D341Med (cell line): ENCODE measurements around the gene DFFB.

Source experiments
- DNase-seq: peaks from one replicate; pipeline ENCODE4 v3.0.0; 2012; ENCODE audit warnings: low spot score

The DFFB gene

DNA sequence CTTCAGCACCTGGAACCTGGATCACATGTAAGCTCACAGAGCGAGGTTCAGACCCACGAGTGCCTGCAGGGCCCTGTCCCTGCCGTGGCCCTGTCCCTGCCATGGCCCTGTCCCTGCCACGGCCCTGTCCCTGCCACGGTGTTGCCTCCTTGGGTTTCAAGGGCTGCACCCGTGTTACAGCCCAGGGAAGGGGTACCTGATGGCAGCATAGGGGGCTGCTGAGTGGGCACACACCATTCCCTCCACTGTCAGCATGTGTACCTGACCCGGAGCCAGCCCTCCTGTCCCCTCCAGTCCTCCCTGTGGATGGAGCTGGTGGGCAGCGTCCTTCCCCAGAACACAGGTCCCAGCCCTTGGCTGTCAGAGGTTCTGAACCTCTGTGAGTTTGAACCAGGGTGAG, 15.3 kb downstream of the DFFB start:
- no peak for DNase-seq

- no peak for DNase-seq
These were observed 17.5 kb downstream of the DFFB start for GRCh38 chr1:3874736-3875135.

- no peak for DNase-seq
These were observed 19.4 kb downstream of the DFFB start for GRCh38 chr1:3876716-3877115.

- no peak for DNase-seq
These were observed 21.8 kb downstream of the DFFB start for GRCh38 chr1:3879099-3879498.

- no peak for DNase-seq
These were observed 22.6 kb downstream of the DFFB start for GRCh38 chr1:3879787-3880428.

DNA sequence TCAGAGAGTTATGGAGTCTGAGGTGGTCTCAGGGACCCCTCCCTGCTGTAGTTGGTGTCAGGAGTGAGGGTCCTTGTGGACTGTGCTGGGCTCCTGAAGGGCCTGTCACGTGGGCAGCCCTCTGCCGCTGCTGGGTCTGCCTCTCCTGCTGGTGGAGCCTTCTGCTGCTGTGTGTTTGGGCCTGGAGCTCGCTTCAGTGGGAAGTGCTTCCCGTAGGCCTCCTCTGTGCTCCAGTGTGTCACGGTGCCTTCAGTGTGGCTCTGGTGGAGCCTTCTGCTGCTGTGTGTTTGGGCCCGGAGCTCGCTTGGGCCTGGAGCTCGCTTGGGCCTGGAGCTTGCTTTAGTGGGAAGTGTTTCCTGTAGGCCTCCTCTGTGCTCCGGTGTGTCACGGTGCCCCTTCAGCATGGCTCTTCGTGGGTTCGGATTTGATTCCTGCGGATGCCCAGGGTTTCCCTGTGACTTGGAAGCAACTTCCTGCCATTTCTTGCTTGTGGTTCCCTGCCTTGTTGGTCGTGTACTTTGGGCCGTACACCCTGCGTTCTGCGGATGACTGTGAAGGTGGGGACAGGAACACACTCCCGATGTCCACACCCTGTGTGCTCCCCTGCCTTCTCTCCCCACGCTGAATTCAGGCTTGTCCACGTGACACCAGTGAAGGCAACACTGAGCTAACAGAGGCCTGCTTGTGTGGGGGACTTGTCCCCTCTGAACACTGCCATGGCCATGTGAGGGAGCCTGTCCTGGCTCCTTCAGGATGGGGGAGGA, 23.3 kb downstream of the DFFB start:
- no peak for DNase-seq

DNA sequence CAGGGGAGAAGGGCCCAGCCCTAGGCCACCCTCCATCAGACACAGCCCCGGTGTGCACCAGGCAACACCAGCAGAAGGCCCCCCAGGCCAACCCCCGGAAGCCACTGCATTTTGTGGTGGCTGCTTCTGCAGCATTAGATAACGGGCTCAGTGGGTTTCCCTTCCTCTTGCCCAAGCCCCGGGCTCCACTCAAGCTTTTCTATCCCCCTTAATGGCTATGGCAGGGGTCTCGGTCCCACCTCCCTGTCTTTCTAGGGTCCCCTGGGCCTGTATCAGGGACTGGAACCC, 23.9 kb downstream of the DFFB start:
- DNase-seq, result no peak

GRCh38 chr1:3883194-3883925, 26.1 kb downstream of the DFFB start:
- no peak for DNase-seq

- DNase-seq, result no peak
These were observed 27.7 kb downstream of the DFFB start for GRCh38 chr1:3884966-3885365.

DNA sequence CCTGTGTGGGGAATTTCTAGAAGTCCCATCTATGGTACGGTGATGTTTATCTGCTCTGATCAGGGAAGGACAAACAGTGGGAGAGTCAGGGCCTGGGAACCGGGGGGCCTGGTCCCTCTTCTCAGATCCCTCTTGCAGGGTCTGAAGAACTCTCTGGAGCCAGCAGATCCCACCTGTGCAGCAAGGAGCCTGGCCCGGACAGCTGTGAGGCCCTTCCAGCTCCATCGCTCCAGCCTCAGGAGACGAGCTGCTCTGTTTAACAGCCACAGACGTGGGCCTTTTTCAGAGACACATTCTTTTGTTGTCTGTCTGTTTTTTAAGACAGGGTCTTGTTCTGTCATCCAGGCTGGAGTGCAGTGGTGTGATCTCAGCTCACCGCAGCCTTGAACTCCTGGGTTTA, 28.3 kb downstream of the DFFB start:
- no peak for DNase-seq

DNA sequence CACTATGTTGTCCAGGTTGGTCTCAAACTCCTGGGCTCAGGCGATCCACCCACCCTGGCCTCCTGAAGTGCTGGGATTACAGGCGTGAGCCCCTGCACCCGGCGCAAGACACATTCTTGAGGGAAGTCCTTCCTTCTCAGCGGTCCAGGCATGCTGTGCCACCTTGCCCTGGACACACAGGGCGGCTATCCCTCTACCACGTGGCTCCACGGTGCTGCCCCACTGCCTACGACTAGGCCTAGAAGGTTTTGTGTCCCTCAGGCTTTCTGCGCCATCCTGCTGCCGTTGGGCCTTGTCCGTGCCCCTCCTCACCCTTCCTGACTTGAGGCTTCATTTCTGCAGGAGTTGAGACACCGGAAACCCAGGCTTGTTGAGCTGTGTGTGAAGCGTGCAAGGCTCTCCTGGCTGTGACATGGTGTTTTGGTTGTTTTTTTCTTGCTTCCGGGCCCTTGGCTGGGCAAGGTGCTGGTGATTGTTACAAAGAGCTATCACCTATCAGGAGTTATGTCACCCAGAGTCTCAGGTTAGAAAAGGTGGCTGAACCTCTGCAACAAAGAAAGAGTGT, 28.9 kb downstream of the DFFB start:
- no peak for DNase-seq

GRCh38 chr1:3886691-3887090, 29.4 kb downstream of the DFFB start:
- DNase-seq, result no peak

GRCh38 chr1:3888301-3888700, 31.0 kb downstream of the DFFB start:
- DNase-seq, result no peak

GRCh38 chr1:3889936-3890335, 32.7 kb downstream of the DFFB start:
- no peak for DNase-seq

- DNase-seq, result no peak
These were observed 33.4 kb downstream of the DFFB start for GRCh38 chr1:3890389-3891328.

GRCh38 chr1:3891329-3891865, 34.1 kb downstream of the DFFB start:
- no peak for DNase-seq

GRCh38 chr1:3892748-3893147, 35.5 kb downstream of the DFFB start:
- no peak for DNase-seq

DNA sequence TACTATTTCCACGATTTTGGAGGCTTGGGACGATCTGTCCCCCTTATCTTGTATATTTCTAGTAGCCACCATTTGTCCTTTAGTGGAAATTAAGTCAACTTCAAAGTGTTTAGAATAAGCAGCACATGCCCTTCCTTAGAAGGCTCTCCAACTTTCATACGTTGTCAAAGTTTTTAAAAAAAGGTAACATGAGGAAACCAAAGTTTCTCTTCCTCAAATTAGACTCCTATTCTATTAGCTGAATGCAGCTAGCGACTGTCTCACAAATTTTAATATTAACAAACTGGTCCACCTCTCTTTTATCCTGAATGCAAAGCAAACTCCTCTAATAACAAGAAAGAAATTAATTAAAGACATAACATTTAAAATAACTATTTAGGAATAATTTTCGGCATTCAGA, 35.9 kb downstream of the DFFB start:
- DNase-seq, result no peak

DNA sequence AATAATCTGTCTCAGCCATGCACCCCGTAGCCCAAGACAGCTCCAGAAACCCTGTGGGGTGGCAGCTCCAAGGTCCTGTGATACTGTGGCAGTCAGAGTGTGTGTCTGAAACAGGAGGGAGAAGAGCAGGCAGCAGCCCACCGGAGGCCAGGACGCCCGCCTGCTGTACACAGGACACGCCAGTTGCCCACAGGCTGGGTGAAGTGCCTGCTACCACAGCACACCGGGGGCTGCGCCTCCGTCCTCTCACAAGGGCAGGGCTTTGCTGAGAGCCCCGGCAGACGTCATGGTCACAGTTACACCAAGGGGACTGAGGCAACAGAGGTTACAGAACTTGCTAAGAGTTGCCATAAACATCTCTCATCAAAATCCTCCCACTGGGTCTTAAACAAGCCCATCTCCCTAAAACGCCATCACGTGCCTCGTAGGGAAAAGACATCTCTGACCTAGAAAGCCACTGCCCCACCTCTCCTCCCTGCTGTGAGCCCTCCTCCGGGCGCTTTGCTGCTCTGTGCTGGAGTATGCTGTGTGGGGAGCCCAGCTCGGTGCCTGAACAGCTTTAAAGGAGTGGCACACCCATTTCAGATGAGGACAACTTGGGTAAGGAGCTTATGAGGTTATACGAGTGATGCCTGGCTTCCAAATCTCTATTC, 37.5 kb downstream of the DFFB start:
- DNase-seq, result no peak

GRCh38 chr1:3895279-3895950, 38.1 kb downstream of the DFFB start:
- no peak for DNase-seq

DNA sequence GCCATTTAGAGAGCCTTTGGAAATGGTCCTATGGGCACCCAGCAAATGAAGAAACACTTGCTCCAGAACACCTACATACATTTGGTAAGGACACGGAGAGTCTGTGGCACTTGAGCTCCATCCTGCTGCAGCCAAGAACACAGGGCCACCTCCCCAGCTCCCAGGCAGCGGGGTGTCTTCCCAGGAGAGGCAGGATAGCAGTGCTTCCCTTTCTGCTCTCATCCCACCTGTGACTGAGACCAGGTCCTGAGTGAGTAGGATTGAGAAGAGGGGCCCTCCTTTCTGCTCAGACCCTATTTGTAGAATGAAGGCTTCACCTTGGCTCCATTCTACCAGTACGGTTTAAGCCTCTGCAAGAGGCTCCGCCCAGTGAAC, 38.7 kb downstream of the DFFB start:
- no peak for DNase-seq
